AG04450 (cell line): ENCODE data around the gene TOLLIP. TPM values are rescaled to one million over a fixed set of nuclear protein-coding genes. Genes with fewer than 3 reads are reported as not detected.
A peak's percentile ranks its signal among the peaks of the same experiment; 100 is the strongest.

Experiments used
- CTCF ChIA-PET: fragments of 300-600, 350-600 bp; formaldehyde crosslinking; extraction: SDS; loops from one replicate; lab custom pipeline; 2022; ENCODE audit warnings: antibody characterized with exemption, inconsistent platforms; lab: Charles Lee
- POLR2A ChIA-PET: fragments of 350-600 bp; formaldehyde crosslinking; extraction: SDS; loops from one replicate; lab custom pipeline; 2021; ENCODE audit warnings: antibody characterized with exemption, inconsistent platforms; lab: Yijun Ruan, JAX
- DNase-seq: peaks from one replicate; pipeline ENCODE4 v3.0.0-alpha.2; 2011; ENCODE audit warnings: low read depth, low spot score
- H3K27ac ChIP-seq: one replicate; pipeline ENCODE4 v1.5.1; 2012; ENCODE audit warnings: low read depth, low read length, control low read depth
- H3K27me3 ChIP-seq: one replicate; pipeline ENCODE4 v1.6.0; 2012; ENCODE audit warnings: low read length; ENCODE audit not compliant: control insufficient read depth, insufficient read depth
- H3K4me3 ChIP-seq: 2 replicates; pipeline ENCODE4 v1.5.1; 2011; ENCODE audit warnings: mild to moderate bottlenecking, low read depth, low read length, control low read depth
- H3K9me3 ChIP-seq: 2 replicates; pipeline ENCODE4 v1.5.1; 2012; ENCODE audit warnings: low read length; ENCODE audit not compliant: control insufficient read depth, insufficient read depth
- CTCF ChIP-seq: IDR thresholded peaks from 2 replicates; pipeline ENCODE4 v1.5.1; 2011; ENCODE audit warnings: low read depth, low read length, control low read depth, inconsistent platforms
- polyA plus RNA-seq: library from polyadenylated mRNA; depleted of rRNA; stranded (reverse); fragments of >200 nt; gene quantifications from 2 replicates; pipeline ENCODE4 v1.2.3, GENCODE V29; 2011

Gene TOLLIP
- polyA plus RNA-seq, 1 experiment, result 24.3 TPM

- DNase-seq, result no peak
- TF ChIP-seq CTCF, result no peak
- Histone ChIP-seq H3K9me3 (peaks cover 7% of the 10 kb centered on the region; the same call in 1 of the 2 replicates), H3K27ac (peak overlapping the region; percentile 31), H3K27me3 (no peaks in the 10 kb centered on the region), H3K4me3 (no peak overlapping the region)
- CTCF ChIA-PET, result no interaction called here
- POLR2A ChIA-PET, result no interaction called here
These were observed 8.8 kb downstream of the TOLLIP start for GRCh38 chr11:1300569-1301187.

- no peak overlapping the region for H3K4me3 ChIP-seq
- CTCF ChIA-PET, result no interaction called here
- POLR2A ChIA-PET, result no interaction called here
- no peak overlapping the region for H3K27ac ChIP-seq
- TF ChIP-seq CTCF, result no peak
- no peak for DNase-seq
- H3K27me3 ChIP-seq, result no peaks in the 10 kb centered on the region
- H3K9me3 ChIP-seq, result peaks cover 11% of the 10 kb centered on the region; the same call in 1 of the 2 replicates
These were observed 9.3 kb downstream of the TOLLIP start for GRCh38 chr11:1300121-1300520.

- Histone ChIP-seq H3K9me3 (peaks cover 12% of the 10 kb centered on the region; the same call in 1 of the 2 replicates), H3K27me3 (no peaks in the 10 kb centered on the region), H3K4me3 (no peak overlapping the region), H3K27ac (no peak overlapping the region)
- CTCF ChIA-PET, result no interaction called here
- DNase-seq, result no peak
- POLR2A ChIA-PET, result no interaction called here
- TF ChIP-seq CTCF, result no peak
These were observed 9.8 kb downstream of the TOLLIP start for GRCh38 chr11:1299621-1300020.

- DNase-seq, result no peak
- CTCF ChIA-PET, result no interaction called here
- H3K4me3 ChIP-seq, result no peak overlapping the region
- peaks cover 12% of the 10 kb centered on the region; the same call in 1 of the 2 replicates for H3K9me3 ChIP-seq
- TF ChIP-seq CTCF, result no peak
- no peak overlapping the region for H3K27ac ChIP-seq
- POLR2A ChIA-PET, result interaction anchor here (1.1 kb wide), 1 partner anchor 10 kb away, joined by 3 read pairs; the partner anchor contains the start of gene TOLLIP
- no peaks in the 10 kb centered on the region for H3K27me3 ChIP-seq
These were observed 10.5 kb downstream of the TOLLIP start for GRCh38 chr11:1298695-1299492.
